A549 (cell line): ENCODE measurements around the gene CNOT1.

Source experiments
- CTCF ChIP-seq: fragments of >200 bp; sonication (Bioruptor Twin); formaldehyde crosslinking; IDR thresholded peaks from 3 replicates; pipeline ENCODE4 v1.5.1; 2016
- E2F6 ChIP-seq: IDR thresholded peaks from 2 replicates; pipeline ENCODE4 v1.6.1; 2012; ENCODE audit warnings: low read depth, borderline replicate concordance
- HES2 ChIP-seq: fragments of >200 bp; sonication (Bioruptor Twin); formaldehyde crosslinking; IDR thresholded peaks from 2 replicates; pipeline ENCODE4 v1.6.1; 2016
- HOXA7 ChIP-seq: fragments of 250-450 bp; sonication (Bioruptor Pico); IDR thresholded peaks from 2 replicates; pipeline ENCODE4 v1.5.0; 2020; ENCODE audit warnings: mild to moderate bottlenecking, moderate library complexity
- NR3C1 ChIP-seq: fragments of >200 bp; sonication (Bioruptor Twin); formaldehyde crosslinking; IDR thresholded peaks from 3 replicates; pipeline ENCODE4 v1.6.1; 2017

- TF ChIP-seq NR3C1 (no peak), CTCF (no peak), E2F6 (no peak), HOXA7 (CRISPR knock-in tag) (no peak), HES2 (no peak)
These were observed 14.5 kb upstream of the CNOT1 start for GRCh38 chr16:58644108-58644507.
